ENCODE results near the gene METTL27. TPM values are rescaled to one million over a fixed set of nuclear protein-coding genes. Genes with fewer than 3 reads are reported as not detected.
A peak's percentile ranks its signal among the peaks of the same experiment; 100 is the strongest.

Gene METTL27
- polyA plus RNA-seq, 1 donor from 2014 or later = 2.4 TPM

GRCh38 chr7:73841689-73842066 is 638 bp downstream of the METTL27 start:
- Histone ChIP-seq H3K27ac (ENCODE audit: low read length) (no peak overlapping the region), H3K9ac (ENCODE audit: low read length) (no peak overlapping the region), H2AFZ (ENCODE audit: low read depth, low read length) (no peak overlapping the region)

GRCh38 chr7:73840715-73841379 is 1.5 kb downstream of the METTL27 start:
- Histone ChIP-seq H3K36me3 (ENCODE audit: insufficient read depth, low read length) (no peaks in the 10 kb centered on the region), H3K4me3 (ENCODE audit: low read length) (no peak overlapping the region), H2AFZ (ENCODE audit: low read depth, low read length) (no peak overlapping the region), H3F3A (ENCODE audit: insufficient read depth, low read length, poor library complexity, severe bottlenecking) (no peaks in the 10 kb centered on the region), H4K20me1 (ENCODE audit: insufficient read depth) (no peaks in the 10 kb centered on the region), H3K4me2 (ENCODE audit: low read length) (no peak overlapping the region), H3K9me2 (ENCODE audit: insufficient read depth, low read length) (no peaks in the 10 kb centered on the region), H3K79me2 (replicated peaks; ENCODE audit: insufficient read depth, low read length) (no peaks in the 10 kb centered on the region), H3K9ac (ENCODE audit: low read length) (no peak overlapping the region), H3K9me3 (ENCODE audit: low read length) (no peaks in the 10 kb centered on the region), H3K27me3 (ENCODE audit: insufficient read depth, low read depth, low read length) (no peaks in the 10 kb centered on the region), H3K27ac (ENCODE audit: low read length) (no peak overlapping the region)
- no peak for TF ChIP-seq REST (IDR thresholded peaks at IDR 0.05; ENCODE audit: borderline replicate concordance)
- no peak for TF ChIP-seq EZH2 (IDR thresholded peaks at IDR 0.05; ENCODE audit: borderline replicate concordance, insufficient read depth, low read length, poor library complexity, severe bottlenecking)
- no peak for TF ChIP-seq TAF1 (IDR thresholded peaks at IDR 0.05; ENCODE audit: low read depth)
- TF ChIP-seq RAD21 (conservative IDR thresholded peaks at IDR 0.05) = no peak
- TF ChIP-seq MXI1 (conservative IDR thresholded peaks at IDR 0.05; ENCODE audit: poor library complexity, severe bottlenecking) = no peak
- TF ChIP-seq EP300 (conservative IDR thresholded peaks at IDR 0.05; ENCODE audit: poor library complexity, severe bottlenecking) = no peak

More at GRCh38 chr7:73841689-73842066, 638 bp downstream of the METTL27 start:
- Histone ChIP-seq H3K9me2 (ENCODE audit: insufficient read depth, low read length) (no peaks in the 10 kb centered on the region), H3K4me2 (ENCODE audit: low read length) (no peak overlapping the region), H4K20me1 (ENCODE audit: insufficient read depth) (no peaks in the 10 kb centered on the region), H3F3A (ENCODE audit: insufficient read depth, low read length, poor library complexity, severe bottlenecking) (no peaks in the 10 kb centered on the region), H3K27me3 (ENCODE audit: insufficient read depth, low read depth, low read length) (no peaks in the 10 kb centered on the region), H3K36me3 (ENCODE audit: insufficient read depth, low read length) (no peaks in the 10 kb centered on the region), H3K9me3 (ENCODE audit: low read length) (no peaks in the 10 kb centered on the region), H3K79me2 (replicated peaks; ENCODE audit: insufficient read depth, low read length) (no peaks in the 10 kb centered on the region), H3K4me3 (ENCODE audit: low read length) (peak overlapping the region; percentile 83)
- TF ChIP-seq RAD21 (conservative IDR thresholded peaks at IDR 0.05) (no peak), POLR2AphosphoS5 (IDR thresholded peaks at IDR 0.05) (no peak), REST (IDR thresholded peaks at IDR 0.05; ENCODE audit: borderline replicate concordance) (no peak), TAF1 (IDR thresholded peaks at IDR 0.05; ENCODE audit: low read depth) (no peak), EZH2 (IDR thresholded peaks at IDR 0.05; ENCODE audit: borderline replicate concordance, insufficient read depth, low read length, poor library complexity, severe bottlenecking) (no peak), CTCF (IDR thresholded peaks at IDR 0.05; ENCODE audit: poor library complexity, severe bottlenecking) (no peak), SMC3 (conservative IDR thresholded peaks at IDR 0.05; ENCODE audit: poor library complexity) (no peak), EP300 (conservative IDR thresholded peaks at IDR 0.05; ENCODE audit: poor library complexity, severe bottlenecking) (no peak), MXI1 (conservative IDR thresholded peaks at IDR 0.05; ENCODE audit: poor library complexity, severe bottlenecking) (no peak)

Data from neural cell (in vitro differentiated cells).